ENCODE data around the gene SUCLG2. TPM values are rescaled to one million over a fixed set of nuclear protein-coding genes. Genes with fewer than 3 reads are reported as not detected.

The SUCLG2 gene
- total and polyA plus RNA-seq, 3 experiments from 2014 or later, result 57.0 to 61.7 (median 59.9) TPM

GRCh38 chr3:67415511-67415910 lies 238.9 kb downstream of the SUCLG2 start:
- Histone ChIP-seq H3K4me1 (ENCODE audit: insufficient read depth, low read length) (no peaks in the 10 kb centered on the region), H3K27ac (ENCODE audit: low read depth, low read length) (no peak overlapping the region), H3K4me3 (ENCODE audit: low read length) (no peak overlapping the region), H3K27me3 (ENCODE audit: insufficient read depth, low read length, poor library complexity, severe bottlenecking) (no peaks in the 10 kb centered on the region), H3K36me3 (ENCODE audit: insufficient read depth, low read length) (no peaks in the 10 kb centered on the region), H3K9me3 (ENCODE audit: low read length) (peaks cover 2% of the 10 kb centered on the region)
- peaks cover 20 to 22% (median 22%) of the 10 kb centered on the region in 3 donors for H3K4me1 Mint-ChIP-seq
- CTCF ChIA-PET, result no interaction called here
- no peak overlapping the region for H3K27ac Mint-ChIP-seq
- peaks cover 31 to 40% (median 33%) of the 10 kb centered on the region in 3 donors for H3K36me3 Mint-ChIP-seq
- H3K27me3 Mint-ChIP-seq, result no peaks in the 10 kb centered on the region
- H3K4me3 Mint-ChIP-seq, result no peak overlapping the region
- POLR2A ChIA-PET, result no interaction called here
- H3K9me3 Mint-ChIP-seq, result peaks cover 5 to 14% (median 12%) of the 10 kb centered on the region in 5 donors
- DNase-seq, result no peak

- no peak overlapping the region for H3K4me3 ChIP-seq (ENCODE audit: low read length)
- Mint-ChIP-seq H3K27ac (no peak overlapping the region), H3K27me3 (no peaks in the 10 kb centered on the region), H3K36me3 (peaks cover 23 to 32% (median 28%) of the 10 kb centered on the region in 3 donors), H3K4me3 (no peak overlapping the region), H3K9me3 (peaks cover 0 to 6% (median 6%) of the 10 kb centered on the region in 5 donors), H3K4me1 (peaks cover 26 to 28% (median 28%) of the 10 kb centered on the region in 3 donors)
- no peaks in the 10 kb centered on the region for H3K4me1 ChIP-seq (ENCODE audit: insufficient read depth, low read length)
- DNase-seq, result no peak
- no peaks in the 10 kb centered on the region for H3K27me3 ChIP-seq (ENCODE audit: insufficient read depth, low read length, poor library complexity, severe bottlenecking)
- ChIA-PET POLR2A (no interaction called here), CTCF (no interaction called here)
- no peak overlapping the region for H3K27ac ChIP-seq (ENCODE audit: low read depth, low read length)
- no peaks in the 10 kb centered on the region for H3K36me3 ChIP-seq (ENCODE audit: insufficient read depth, low read length)
- no peaks in the 10 kb centered on the region for H3K9me3 ChIP-seq (ENCODE audit: low read length)
Measured at GRCh38 chr3:67414740-67415139, 239.7 kb downstream of the SUCLG2 start.

- Histone ChIP-seq H3K36me3 (ENCODE audit: insufficient read depth, low read length) (no peaks in the 10 kb centered on the region), H3K27ac (ENCODE audit: low read depth, low read length) (no peak overlapping the region), H3K4me3 (ENCODE audit: low read length) (no peak overlapping the region), H3K27me3 (ENCODE audit: insufficient read depth, low read length, poor library complexity, severe bottlenecking) (no peaks in the 10 kb centered on the region), H3K9me3 (ENCODE audit: low read length) (no peaks in the 10 kb centered on the region), H3K4me1 (ENCODE audit: insufficient read depth, low read length) (no peaks in the 10 kb centered on the region)
- Mint-ChIP-seq H3K4me1 (peaks cover 2 to 15% (median 11%) of the 10 kb centered on the region in 3 donors), H3K36me3 (peaks cover 30 to 70% (median 35%) of the 10 kb centered on the region in 3 donors), H3K4me3 (no peak overlapping the region), H3K9me3 (no peaks in the 10 kb centered on the region), H3K27ac (peak overlapping the region in 2 of 8 donors; percentile 13 to 54), H3K27me3 (no peaks in the 10 kb centered on the region)
- CTCF ChIA-PET, result no interaction called here
- POLR2A ChIA-PET, result no interaction called here
- DNase-seq, result no peak
Measured at GRCh38 chr3:67405193-67405592, 249.2 kb downstream of the SUCLG2 start.

- H3K9me3 ChIP-seq (ENCODE audit: low read length), result no peaks in the 10 kb centered on the region
- no peak overlapping the region for H3K27ac ChIP-seq (ENCODE audit: low read depth, low read length)
- Mint-ChIP-seq H3K4me1 (peaks cover 0 to 12% (median 5%) of the 10 kb centered on the region in 3 donors), H3K36me3 (peaks cover 35 to 71% (median 39%) of the 10 kb centered on the region in 3 donors), H3K9me3 (peaks cover 0 to 2% (median 0%) of the 10 kb centered on the region in 5 donors), H3K4me3 (no peak overlapping the region), H3K27me3 (no peaks in the 10 kb centered on the region), H3K27ac (no peak overlapping the region)
- no peaks in the 10 kb centered on the region for H3K4me1 ChIP-seq (ENCODE audit: insufficient read depth, low read length)
- ChIA-PET CTCF (no interaction called here), POLR2A (no interaction called here)
- H3K27me3 ChIP-seq (ENCODE audit: insufficient read depth, low read length, poor library complexity, severe bottlenecking), result no peaks in the 10 kb centered on the region
- peaks cover 9% of the 10 kb centered on the region for H3K36me3 ChIP-seq (ENCODE audit: insufficient read depth, low read length)
- DNase-seq, result no peak
- H3K4me3 ChIP-seq (ENCODE audit: low read length), result no peak overlapping the region
Measured at GRCh38 chr3:67402873-67403272, 251.5 kb downstream of the SUCLG2 start.

GRCh38 chr3:67401921-67402320 lies 252.5 kb downstream of the SUCLG2 start:
- DNase-seq, result no peak
- Histone ChIP-seq H3K4me1 (ENCODE audit: insufficient read depth, low read length) (no peaks in the 10 kb centered on the region), H3K4me3 (ENCODE audit: low read length) (no peak overlapping the region), H3K27ac (ENCODE audit: low read depth, low read length) (no peak overlapping the region), H3K27me3 (ENCODE audit: insufficient read depth, low read length, poor library complexity, severe bottlenecking) (no peaks in the 10 kb centered on the region), H3K36me3 (ENCODE audit: insufficient read depth, low read length) (peaks cover 9% of the 10 kb centered on the region), H3K9me3 (ENCODE audit: low read length) (no peaks in the 10 kb centered on the region)
- Mint-ChIP-seq H3K9me3 (peaks cover 0 to 4% (median 0%) of the 10 kb centered on the region in 5 donors), H3K36me3 (peaks cover 35 to 68% (median 38%) of the 10 kb centered on the region in 3 donors), H3K4me1 (peaks cover 0 to 11% (median 5%) of the 10 kb centered on the region in 3 donors), H3K4me3 (no peak overlapping the region), H3K27me3 (no peaks in the 10 kb centered on the region), H3K27ac (no peak overlapping the region)
- ChIA-PET POLR2A (no interaction called here), CTCF (no interaction called here)

GRCh38 chr3:67400476-67400875 lies 253.9 kb downstream of the SUCLG2 start:
- Histone ChIP-seq H3K4me1 (ENCODE audit: insufficient read depth, low read length) (no peaks in the 10 kb centered on the region), H3K9me3 (ENCODE audit: low read length) (no peaks in the 10 kb centered on the region), H3K36me3 (ENCODE audit: insufficient read depth, low read length) (peaks cover 9% of the 10 kb centered on the region), H3K4me3 (ENCODE audit: low read length) (no peak overlapping the region), H3K27ac (ENCODE audit: low read depth, low read length) (no peak overlapping the region), H3K27me3 (ENCODE audit: insufficient read depth, low read length, poor library complexity, severe bottlenecking) (no peaks in the 10 kb centered on the region)
- peaks cover 35 to 59% (median 37%) of the 10 kb centered on the region in 3 donors for H3K36me3 Mint-ChIP-seq
- no peaks in the 10 kb centered on the region for H3K27me3 Mint-ChIP-seq
- no peak for DNase-seq
- no peak overlapping the region for H3K4me3 Mint-ChIP-seq
- CTCF ChIA-PET, result no interaction called here
- H3K27ac Mint-ChIP-seq, result no peak overlapping the region
- peaks cover 0 to 9% (median 3%) of the 10 kb centered on the region in 3 donors for H3K4me1 Mint-ChIP-seq
- peaks cover 0 to 4% (median 0%) of the 10 kb centered on the region in 5 donors for H3K9me3 Mint-ChIP-seq
- POLR2A ChIA-PET, result no interaction called here

- no peaks in the 10 kb centered on the region for H3K27me3 Mint-ChIP-seq
- H3K4me3 Mint-ChIP-seq, result no peak overlapping the region
- CTCF ChIA-PET, result no interaction called here
- POLR2A ChIA-PET, result no interaction called here
- H3K9me3 Mint-ChIP-seq, result no peaks in the 10 kb centered on the region
- Histone ChIP-seq H3K9me3 (ENCODE audit: low read length) (no peaks in the 10 kb centered on the region), H3K4me3 (ENCODE audit: low read length) (no peak overlapping the region), H3K27me3 (ENCODE audit: insufficient read depth, low read length, poor library complexity, severe bottlenecking) (no peaks in the 10 kb centered on the region), H3K36me3 (ENCODE audit: insufficient read depth, low read length) (no peaks in the 10 kb centered on the region), H3K27ac (ENCODE audit: low read depth, low read length) (no peak overlapping the region), H3K4me1 (ENCODE audit: insufficient read depth, low read length) (no peaks in the 10 kb centered on the region)
- peaks cover 0 to 15% (median 9%) of the 10 kb centered on the region in 3 donors for H3K4me1 Mint-ChIP-seq
- no peak for DNase-seq
- peak overlapping the region in 4 of 8 donors; percentile 20 to 67 (median 30) for H3K27ac Mint-ChIP-seq
- H3K36me3 Mint-ChIP-seq, result peaks cover 18 to 58% (median 33%) of the 10 kb centered on the region in 3 donors
Measured at GRCh38 chr3:67389176-67389575, 265.2 kb downstream of the SUCLG2 start.

- Histone ChIP-seq H3K36me3 (ENCODE audit: insufficient read depth, low read length) (no peaks in the 10 kb centered on the region), H3K27me3 (ENCODE audit: insufficient read depth, low read length, poor library complexity, severe bottlenecking) (no peaks in the 10 kb centered on the region), H3K9me3 (ENCODE audit: low read length) (no peaks in the 10 kb centered on the region), H3K4me3 (ENCODE audit: low read length) (no peak overlapping the region), H3K27ac (ENCODE audit: low read depth, low read length) (no peak overlapping the region), H3K4me1 (ENCODE audit: insufficient read depth, low read length) (no peaks in the 10 kb centered on the region)
- CTCF ChIA-PET, result no interaction called here
- no peak for DNase-seq
- Mint-ChIP-seq H3K27ac (peak overlapping the region in 3 of 8 donors; percentile 14 to 84 (median 20)), H3K9me3 (no peaks in the 10 kb centered on the region), H3K27me3 (no peaks in the 10 kb centered on the region), H3K4me1 (peaks cover 0 to 15% (median 9%) of the 10 kb centered on the region in 3 donors), H3K36me3 (peaks cover 18 to 58% (median 33%) of the 10 kb centered on the region in 3 donors), H3K4me3 (no peak overlapping the region)
- POLR2A ChIA-PET, result no interaction called here
Measured at GRCh38 chr3:67388738-67389137, 265.7 kb downstream of the SUCLG2 start.
